HG03575 (cell line): Measurements from ENCODE around the gene ST6GALNAC3.

Experiments
- ATAC-seq: cut with Tn5 transposase; IDR thresholded peaks from one replicate; pipeline ENCODE4 v1.9.1; 2021; ENCODE audit not compliant: unreplicated experiment, insufficient number of reproducible peaks, low FRiP score; ENCODE audit errors: extremely low read depth

ST6GALNAC3 gene

DNA sequence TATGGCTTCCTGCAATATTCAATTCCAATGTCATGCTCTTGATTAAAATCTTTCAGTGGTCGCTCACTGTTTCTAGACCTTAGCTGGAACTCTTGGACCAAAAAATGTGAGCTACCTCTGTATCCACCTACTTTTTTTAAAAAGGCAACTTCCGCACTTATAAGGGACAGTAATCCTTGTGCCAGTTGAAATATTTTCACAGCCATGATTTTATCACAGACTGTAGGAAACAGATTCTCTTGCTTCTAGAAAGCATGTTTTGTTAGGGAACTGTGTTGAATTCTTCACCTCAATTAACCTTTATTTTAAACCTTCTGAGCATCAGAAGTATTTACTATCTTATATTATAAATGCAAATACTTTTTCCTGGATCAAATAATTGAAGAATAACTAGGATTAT is 496.7 kb downstream of the ST6GALNAC3 start:
- ATAC-seq = no peak

DNA sequence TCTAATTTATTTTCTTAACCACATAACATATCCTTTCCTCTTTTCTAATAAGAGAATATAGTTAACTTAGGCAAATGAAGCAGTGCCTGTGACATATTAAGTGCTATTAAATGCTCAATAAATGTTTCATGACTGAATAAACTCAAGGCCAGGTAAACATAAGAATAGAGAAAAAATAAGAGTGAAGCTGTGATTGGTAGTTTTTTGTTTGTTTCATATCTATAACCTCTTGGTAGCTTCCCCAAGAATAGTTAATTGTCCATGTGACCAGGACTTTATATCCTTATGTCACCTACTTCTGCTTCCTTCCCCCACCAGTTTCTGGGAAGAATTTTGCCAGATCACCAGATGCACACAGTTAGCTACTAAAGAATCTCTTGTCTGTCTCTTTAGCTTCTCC is 497.7 kb downstream of the ST6GALNAC3 start:
- no peak for ATAC-seq

DNA sequence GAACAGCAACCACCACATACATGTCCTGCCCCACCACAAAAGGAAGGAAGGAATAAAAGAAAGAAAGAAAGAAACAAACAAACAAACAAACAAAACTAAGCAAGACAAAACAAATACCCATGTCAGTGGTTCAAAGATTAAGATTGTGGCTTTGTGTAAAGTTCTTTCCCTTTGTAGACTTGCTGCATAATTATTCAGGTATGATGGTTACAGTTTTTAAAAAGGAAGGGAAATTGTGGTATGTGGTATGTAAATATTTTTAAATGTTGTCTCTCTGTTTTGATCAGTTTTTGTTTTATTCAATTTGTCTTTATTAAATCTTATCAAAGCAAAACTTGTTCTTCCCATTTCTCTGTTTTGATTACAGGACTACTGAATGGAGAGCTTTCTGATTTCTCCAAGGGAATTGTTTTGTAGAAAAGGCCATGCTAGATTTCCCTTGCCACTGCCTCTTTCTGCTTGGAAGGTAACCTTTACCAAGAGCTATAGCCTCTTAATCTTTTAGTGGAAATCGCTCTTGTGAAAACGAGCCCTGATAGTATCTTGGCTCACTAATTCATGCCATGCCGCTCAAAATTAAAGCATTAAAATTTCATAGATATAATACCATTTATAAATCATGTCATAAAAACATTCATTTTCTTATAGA is 502.5 kb downstream of the ST6GALNAC3 start:
- no peak for ATAC-seq

DNA sequence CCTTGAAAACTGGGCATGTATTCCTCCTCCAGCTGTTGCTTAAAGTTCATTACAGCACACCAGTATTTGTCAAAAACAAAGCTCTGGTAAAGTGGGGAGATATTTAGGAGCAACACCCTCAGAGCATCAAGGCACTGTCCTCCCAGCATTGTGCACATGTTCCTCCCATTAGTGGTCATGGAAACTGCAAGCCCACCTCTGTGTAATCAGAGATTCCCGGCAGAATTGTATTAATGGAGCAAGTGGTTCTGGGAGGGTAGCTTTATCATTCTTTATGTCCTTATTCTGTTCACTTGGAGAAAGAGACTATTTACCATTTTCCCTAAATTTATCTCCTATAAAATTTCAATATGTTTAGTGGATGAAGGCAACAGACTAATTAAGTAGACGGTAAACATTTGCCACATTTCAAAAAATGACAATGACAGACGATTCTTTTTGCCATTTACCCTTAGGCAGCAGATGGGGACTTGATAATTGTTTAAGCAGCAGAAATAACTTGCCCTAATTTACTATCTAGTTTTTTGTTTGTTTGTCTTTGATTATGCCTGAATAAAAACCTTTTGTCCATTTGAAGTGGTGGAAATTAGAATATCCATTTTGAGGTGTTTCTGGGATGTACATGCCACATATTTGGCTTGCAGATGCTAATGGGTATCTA is 503.1 kb downstream of the ST6GALNAC3 start:
- no peak for ATAC-seq

DNA sequence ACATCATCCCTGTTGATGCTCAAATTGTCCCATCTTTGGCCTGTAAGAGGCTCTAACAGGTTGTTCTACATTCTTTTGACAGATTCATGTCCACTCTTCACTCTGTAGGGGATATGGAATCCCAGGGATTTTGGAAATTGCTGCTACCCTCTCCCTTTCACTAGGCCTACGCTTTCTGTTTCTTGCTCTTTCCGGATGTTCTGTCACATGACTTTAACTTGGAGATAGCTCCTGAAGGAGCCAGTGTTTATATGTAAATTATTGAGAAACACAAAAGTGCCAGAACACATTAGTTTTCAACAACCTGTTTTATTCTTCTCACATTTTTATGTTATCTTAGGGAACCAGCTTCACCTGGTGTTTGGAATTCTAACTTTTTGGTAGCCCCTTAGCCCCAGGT is 505.7 kb downstream of the ST6GALNAC3 start:
- ATAC-seq = no peak

DNA sequence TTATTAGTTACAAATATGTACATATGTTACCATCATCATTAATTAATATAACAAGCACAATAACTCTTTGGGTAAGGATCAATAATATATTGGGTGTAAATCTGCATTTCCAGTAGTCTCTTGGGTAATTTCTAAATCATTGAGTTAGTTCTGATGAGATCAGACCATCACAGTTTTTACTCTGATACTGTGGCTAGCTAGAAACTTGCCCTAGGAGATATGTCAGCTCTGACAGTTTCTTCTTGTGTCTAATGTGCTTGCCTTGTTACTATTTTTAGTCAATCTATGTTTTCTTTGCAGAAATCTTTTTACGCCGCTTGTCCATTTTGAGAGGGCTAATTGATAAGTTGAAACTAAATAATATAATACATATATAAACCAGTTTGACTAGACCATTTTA is 507.2 kb downstream of the ST6GALNAC3 start:
- ATAC-seq = no peak

DNA sequence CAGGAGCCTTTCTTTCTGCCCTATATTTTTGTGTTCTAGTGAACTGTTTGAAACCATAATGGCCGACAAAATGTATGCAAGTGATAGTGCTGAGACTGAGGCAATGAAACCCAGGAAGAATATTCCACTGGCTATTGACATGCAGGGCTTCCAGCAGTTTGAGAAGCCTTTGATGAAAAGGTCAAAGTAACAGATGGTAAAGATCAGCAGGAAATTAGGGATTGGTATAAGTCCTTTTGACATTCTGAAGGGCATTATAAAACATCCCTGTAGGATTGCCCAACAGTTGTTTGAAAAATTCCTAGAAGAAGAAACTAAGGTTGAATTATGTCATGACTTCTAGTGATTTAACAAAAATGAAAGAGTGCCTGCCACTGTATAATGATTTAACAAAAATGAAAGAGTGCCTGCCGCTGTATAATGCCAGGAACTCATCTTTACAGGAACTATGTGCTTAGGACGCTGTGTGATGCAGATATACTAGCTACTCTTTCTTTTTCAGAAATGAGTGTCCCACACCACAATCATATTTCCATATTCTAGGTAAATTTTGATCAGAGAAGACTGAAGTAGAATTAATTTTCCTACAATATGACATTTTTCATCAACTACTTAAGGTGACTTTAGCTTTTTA is 508.8 kb downstream of the ST6GALNAC3 start:
- no peak for ATAC-seq

DNA sequence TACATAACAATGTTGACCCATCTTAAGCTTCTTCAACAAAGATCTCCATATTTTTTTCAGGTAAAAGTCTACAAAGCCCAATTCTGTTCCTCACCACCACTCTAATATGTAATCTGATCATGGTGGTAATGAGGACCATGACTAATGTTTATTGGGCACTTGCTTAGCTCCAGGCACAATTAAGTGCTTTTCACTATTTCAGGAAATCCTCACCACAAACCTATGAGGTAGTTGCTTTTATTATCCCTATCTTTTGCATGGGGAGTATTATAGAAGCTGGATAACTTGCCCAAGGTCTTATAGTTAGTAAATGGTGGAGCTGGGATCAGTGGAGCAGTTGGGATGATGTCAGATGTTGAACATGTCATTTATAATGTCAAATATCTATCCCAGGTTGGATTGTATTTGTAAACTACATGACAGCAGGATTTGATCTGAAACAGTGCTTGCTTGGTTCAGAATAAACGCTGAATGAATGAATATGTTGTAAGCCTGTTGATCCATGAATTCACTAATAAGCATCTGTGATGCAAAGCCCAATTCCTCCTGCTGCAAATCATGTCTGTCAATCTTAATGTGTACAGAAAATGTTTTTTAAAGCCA is 509.4 kb downstream of the ST6GALNAC3 start:
- ATAC-seq = no peak

DNA sequence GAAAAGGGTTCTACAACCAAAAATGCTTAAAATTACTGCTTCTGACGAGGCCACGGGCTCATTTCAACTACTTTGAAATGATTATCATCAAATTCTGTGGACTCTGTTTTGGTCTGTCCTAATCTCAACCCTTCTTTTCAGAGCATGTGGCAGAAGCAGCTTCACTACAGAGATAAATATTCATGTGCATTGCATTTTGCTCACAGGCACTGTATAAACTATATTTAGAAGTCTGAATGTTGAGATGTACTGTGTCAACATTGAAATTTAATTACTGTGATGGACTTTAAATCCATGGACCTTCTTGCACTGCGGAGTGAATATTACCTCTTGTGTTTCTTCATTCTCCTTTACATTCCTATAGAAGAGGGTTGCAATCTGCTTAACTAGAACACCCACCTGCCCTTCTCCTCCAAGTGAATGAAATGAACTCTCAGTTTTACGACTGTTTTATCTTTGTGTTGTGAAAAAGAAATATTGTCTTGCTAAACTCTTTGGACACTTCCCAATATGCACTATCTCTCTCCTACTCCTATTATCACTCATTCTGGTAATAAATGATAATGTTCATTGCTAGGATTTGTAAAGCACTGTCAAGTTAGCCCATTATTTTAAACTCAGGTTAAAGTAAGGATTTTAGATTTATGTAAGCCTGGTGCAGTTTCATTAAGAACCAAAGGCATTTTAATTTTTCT is 511.6 kb downstream of the ST6GALNAC3 start:
- no peak for ATAC-seq

DNA sequence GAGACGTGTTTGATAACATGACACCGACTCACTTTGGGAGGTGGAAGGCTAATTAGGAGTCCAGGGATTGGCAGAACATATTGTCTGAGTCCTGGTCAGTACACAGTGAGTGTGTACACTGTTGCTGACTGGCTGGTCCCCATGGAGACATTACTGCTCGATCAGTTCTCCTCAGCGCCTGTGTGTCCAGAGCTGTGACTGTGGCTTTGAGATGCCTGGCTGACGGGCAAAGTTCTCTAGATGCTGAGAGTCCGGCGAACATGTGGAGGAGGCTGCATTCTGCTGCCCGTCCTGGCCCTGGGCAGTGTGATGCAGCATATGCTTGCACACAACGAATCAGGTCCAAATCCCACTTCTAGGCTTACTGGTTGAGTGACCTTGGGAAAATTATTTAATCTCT is 512.7 kb downstream of the ST6GALNAC3 start:
- ATAC-seq = no peak

DNA sequence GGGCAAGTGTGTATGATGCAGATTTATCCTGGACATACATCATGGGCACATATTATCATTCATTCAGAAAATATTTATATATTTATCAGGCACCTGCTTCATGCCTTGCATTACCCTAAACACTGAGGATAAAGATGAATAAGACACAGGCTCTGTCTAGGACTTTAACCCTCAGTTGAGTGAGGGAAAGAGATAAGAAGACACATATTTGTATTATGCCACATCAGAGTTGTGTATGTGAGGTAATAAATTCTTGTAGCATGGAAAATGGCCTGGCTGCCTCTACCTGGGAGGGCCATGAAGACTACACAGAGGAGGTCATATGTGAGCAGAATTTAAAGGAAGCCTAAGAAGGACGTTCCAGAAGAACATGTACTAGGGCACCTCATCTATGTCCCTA is 516.9 kb downstream of the ST6GALNAC3 start:
- ATAC-seq = no peak

DNA sequence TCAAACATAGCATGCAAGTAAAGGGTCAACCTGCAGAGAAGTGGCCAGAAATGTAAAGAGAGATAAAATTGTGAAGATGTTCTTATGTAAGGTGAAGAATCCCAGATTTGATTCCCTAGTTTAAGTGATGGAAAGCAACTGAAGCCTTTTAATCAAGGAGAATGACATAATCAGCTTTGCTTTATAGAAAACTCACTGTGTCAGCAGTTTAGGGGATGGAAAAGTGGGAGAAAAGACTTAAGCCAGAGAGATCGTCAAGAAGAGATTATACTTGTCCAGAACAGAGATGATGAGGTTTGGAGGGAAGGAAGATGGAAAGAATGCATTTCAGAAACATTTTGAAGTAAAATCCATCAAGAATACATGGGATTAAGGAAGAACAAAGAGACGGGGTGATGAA is 517.4 kb downstream of the ST6GALNAC3 start:
- ATAC-seq = no peak

DNA sequence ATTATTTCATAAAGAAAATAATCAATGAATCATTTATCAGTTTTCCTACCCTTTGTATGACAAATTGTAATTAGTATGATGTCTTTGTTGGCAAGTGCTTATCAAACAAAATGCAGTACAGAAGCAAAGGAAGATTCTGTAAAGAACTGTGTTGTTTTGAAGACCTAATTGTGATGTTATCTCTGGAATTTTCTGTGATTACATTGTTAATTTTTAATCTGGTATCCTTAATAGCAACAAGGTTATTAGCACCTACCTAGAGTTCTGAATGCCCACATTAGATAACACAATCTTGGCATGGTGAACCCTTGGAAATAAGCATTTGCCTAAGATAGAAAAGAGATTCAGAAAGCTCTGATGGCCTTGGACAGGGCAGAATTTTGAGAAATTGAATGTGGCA is 518.6 kb downstream of the ST6GALNAC3 start:
- no peak for ATAC-seq

DNA sequence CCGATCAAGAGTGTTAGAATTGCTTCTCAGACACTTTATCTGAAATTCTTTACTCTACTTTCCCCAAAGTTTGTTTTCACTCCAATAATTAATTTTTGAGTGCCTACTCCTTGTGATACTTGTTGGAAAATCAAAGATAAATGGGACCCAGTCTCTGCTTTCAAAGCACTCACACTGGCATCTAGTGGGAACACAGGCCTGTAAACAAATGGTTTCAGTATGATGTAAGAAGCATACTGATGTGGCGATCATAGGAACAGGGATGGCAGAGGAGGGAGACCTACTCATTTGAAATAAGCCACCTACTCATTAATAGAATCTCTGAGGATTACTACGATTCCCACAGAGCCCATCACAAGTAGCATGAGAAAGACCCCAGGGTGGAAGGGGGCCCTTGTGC is 519.1 kb downstream of the ST6GALNAC3 start:
- no peak for ATAC-seq

DNA sequence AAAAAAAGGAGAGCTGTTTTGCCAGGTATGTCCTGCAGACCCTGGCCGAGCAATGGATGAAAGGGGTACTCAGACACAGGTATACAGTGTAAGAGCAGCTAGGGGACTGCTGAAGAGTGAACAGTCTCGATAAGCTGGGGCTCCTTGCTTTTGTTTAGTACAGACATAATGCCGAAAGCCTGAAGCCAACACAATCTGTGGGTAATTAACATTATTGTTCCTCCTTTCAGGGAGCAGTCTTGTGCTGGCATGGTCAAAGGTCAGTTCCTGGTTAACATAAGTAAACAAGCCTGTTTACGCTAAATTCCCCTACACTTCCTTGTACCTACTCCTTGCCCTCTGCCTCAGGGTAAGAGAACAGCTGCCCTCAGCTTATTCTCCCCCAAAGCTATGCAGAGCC is 520.5 kb downstream of the ST6GALNAC3 start:
- ATAC-seq = no peak

DNA sequence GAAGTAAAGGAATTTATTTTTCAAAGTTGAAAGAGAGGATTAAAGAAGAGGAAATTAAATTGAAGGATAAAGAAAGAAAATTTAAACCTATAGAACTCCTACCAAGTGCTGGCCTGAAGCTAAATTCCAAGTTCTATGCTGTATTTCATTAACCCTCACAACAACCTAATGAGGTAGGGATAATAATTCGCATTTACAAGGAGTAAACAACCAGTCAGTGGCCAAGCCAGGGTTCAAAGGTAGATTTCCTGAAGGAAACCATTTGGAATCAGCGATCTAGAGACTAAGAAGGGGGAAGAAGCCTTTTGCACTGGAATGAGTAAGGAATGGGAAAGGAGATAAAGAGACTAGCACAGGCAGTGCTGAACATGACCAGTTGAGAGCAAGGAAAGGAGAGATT is 526.9 kb downstream of the ST6GALNAC3 start:
- no peak for ATAC-seq

DNA sequence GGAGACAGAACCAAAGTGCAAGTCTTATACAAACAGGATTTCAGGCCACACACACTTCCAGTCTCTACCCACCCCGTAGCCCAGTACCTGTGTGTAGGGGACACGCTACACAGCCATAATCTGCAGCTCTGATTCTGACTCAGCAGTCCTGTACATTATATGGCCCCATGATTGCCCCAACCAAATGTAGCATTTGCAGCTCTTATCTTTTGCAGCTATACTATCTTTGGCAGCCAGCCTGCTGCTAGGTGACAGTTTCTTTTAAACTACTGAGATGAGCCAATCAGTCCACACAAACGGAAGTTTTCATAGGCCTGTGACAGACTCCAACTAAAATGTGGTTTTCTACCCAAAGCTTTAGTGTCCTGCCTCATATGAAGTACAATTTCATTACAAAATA is 533.2 kb downstream of the ST6GALNAC3 start:
- ATAC-seq = no peak

DNA sequence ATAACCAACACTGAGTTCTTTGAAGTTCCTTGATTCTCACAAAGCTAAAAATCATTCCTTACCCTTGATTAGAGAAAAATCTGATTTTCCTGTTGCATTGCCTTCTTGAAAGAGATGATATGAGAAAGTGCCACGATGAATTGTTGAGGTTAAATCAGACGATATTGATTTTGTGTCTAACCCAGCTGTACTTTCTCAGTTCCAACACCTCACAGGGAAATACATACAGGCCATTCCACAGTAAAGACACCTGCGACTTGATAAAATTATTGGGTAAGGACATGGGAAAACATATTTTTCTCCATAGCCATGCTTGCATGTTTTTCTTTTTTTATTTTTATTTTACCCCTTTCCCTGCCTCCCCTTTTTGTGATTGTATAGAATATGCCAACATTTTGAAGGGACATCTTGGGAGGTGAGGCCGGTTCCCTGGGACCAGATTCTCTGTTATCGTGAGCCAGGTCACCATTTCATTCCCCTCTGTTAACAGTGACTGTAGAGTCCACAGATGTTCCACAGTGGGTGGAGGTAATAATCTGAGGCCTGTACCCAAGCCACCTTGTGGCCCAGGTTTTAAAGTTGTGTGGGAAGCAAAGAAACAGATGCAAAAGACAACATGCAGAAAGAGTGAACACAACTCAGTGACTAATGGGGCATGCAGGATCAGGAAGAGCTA is 537.4 kb downstream of the ST6GALNAC3 start:
- ATAC-seq = no peak

DNA sequence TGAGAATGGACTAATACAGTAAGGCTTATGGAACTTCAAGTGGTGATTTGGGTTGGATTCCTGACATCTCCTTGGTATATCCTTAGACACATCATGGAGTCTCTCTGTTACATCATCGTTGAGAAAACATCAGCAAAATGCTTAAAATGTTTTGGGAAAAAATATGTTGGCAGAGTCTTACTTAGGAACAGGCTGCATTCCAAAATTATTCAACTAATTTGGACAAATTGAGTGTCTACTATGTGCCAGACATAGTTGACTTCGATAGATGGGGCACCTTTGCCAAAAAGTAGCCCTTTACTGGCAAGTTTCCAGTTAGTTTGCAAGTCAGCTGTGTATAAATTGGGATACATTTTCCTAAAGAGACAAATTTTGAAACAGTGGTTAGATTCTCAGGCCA is 539.3 kb downstream of the ST6GALNAC3 start:
- no peak for ATAC-seq
